ENCODE measurements around the gene ATP13A4.

The ATP13A4 gene

GRCh38 chr3:193378706-193379105 lies 176.0 kb downstream of the ATP13A4 start, which contains the start of gene ATP13A5:
TSS of gene ATP13A5 (minus strand) at chr3:193378753. CDS start at chr3:193378725, 28 bp downstream.
- DNase-seq (ENCODE audit: insufficient read length) (no peak), FAIRE-seq (no peak)
- no peak for TF ChIP-seq POLR2AphosphoS5 (IDR thresholded peaks at IDR 0.05; ENCODE audit: low read depth, low read length)
- TF ChIP-seq TAF1 (IDR thresholded peaks at IDR 0.05; ENCODE audit: borderline replicate concordance, low read depth, low read length), result no peak
- TF ChIP-seq POLR2A (IDR thresholded peaks at IDR 0.05; ENCODE audit: low read depth, low read length), result no peak

- FAIRE-seq, result no peak
- TF ChIP-seq TAF1 (IDR thresholded peaks at IDR 0.05; ENCODE audit: borderline replicate concordance, low read depth, low read length), result no peak
- TF ChIP-seq POLR2AphosphoS5 (IDR thresholded peaks at IDR 0.05; ENCODE audit: low read depth, low read length), result no peak
- TF ChIP-seq POLR2A (IDR thresholded peaks at IDR 0.05; ENCODE audit: low read depth, low read length), result no peak
- DNase-seq (ENCODE audit: insufficient read length), result no peak
Measured at GRCh38 chr3:193377591-193377990, 177.1 kb downstream of the ATP13A4 start.

GRCh38 chr3:193375614-193376013 lies 179.1 kb downstream of the ATP13A4 start:
- no peak for FAIRE-seq
- DNase-seq (ENCODE audit: insufficient read length), result no peak
- TF ChIP-seq POLR2AphosphoS5 (IDR thresholded peaks at IDR 0.05; ENCODE audit: low read depth, low read length) (no peak), POLR2A (IDR thresholded peaks at IDR 0.05; ENCODE audit: low read depth, low read length) (no peak), TAF1 (IDR thresholded peaks at IDR 0.05; ENCODE audit: borderline replicate concordance, low read depth, low read length) (no peak)

GRCh38 chr3:193372783-193373182 lies 181.9 kb downstream of the ATP13A4 start:
- FAIRE-seq (no peak), DNase-seq (ENCODE audit: insufficient read length) (no peak)
- TF ChIP-seq POLR2A (IDR thresholded peaks at IDR 0.05; ENCODE audit: low read depth, low read length) (no peak), TAF1 (IDR thresholded peaks at IDR 0.05; ENCODE audit: borderline replicate concordance, low read depth, low read length) (no peak)

GRCh38 chr3:193367868-193368267 lies 186.8 kb downstream of the ATP13A4 start:
- TF ChIP-seq POLR2AphosphoS5 (IDR thresholded peaks at IDR 0.05; ENCODE audit: low read depth, low read length), result no peak
- TF ChIP-seq POLR2A (IDR thresholded peaks at IDR 0.05; ENCODE audit: low read depth, low read length), result no peak
- no peak for TF ChIP-seq TAF1 (IDR thresholded peaks at IDR 0.05; ENCODE audit: borderline replicate concordance, low read depth, low read length)
- FAIRE-seq (no peak), DNase-seq (ENCODE audit: insufficient read length) (no peak)

- no peak for DNase-seq (ENCODE audit: insufficient read length)
- TF ChIP-seq POLR2AphosphoS5 (IDR thresholded peaks at IDR 0.05; ENCODE audit: low read depth, low read length) (no peak), POLR2A (IDR thresholded peaks at IDR 0.05; ENCODE audit: low read depth, low read length) (no peak), TAF1 (IDR thresholded peaks at IDR 0.05; ENCODE audit: borderline replicate concordance, low read depth, low read length) (no peak)
- FAIRE-seq, result no peak
Measured at GRCh38 chr3:193357291-193357690, 197.4 kb downstream of the ATP13A4 start.

GRCh38 chr3:193354423-193354822 lies 200.3 kb downstream of the ATP13A4 start:
- FAIRE-seq (no peak), DNase-seq (ENCODE audit: insufficient read length) (no peak)
- TF ChIP-seq POLR2AphosphoS5 (IDR thresholded peaks at IDR 0.05; ENCODE audit: low read depth, low read length) (no peak), POLR2A (IDR thresholded peaks at IDR 0.05; ENCODE audit: low read depth, low read length) (no peak), TAF1 (IDR thresholded peaks at IDR 0.05; ENCODE audit: borderline replicate concordance, low read depth, low read length) (no peak)
